PC-9 (cell line): Measurements from ENCODE around the gene TXNDC16.

Experiments
- EZH2 ChIP-seq: fragments of 200-600 bp; sonication (generic); IDR thresholded peaks from 2 replicates; pipeline ENCODE4 v1.8.0; 2017; ENCODE audit warnings: antibody characterized with exemption, low read depth
- TF ChIP-seq, protein P1 (sequence below): fragments of 200-600 bp; sonication (generic); conservative IDR thresholded peaks from 2 replicates; pipeline ENCODE4 v1.6.1; 2017; ENCODE audit warnings: mixed run types, antibody characterized with exemption, mild to moderate bottlenecking, moderate library complexity

DNA sequence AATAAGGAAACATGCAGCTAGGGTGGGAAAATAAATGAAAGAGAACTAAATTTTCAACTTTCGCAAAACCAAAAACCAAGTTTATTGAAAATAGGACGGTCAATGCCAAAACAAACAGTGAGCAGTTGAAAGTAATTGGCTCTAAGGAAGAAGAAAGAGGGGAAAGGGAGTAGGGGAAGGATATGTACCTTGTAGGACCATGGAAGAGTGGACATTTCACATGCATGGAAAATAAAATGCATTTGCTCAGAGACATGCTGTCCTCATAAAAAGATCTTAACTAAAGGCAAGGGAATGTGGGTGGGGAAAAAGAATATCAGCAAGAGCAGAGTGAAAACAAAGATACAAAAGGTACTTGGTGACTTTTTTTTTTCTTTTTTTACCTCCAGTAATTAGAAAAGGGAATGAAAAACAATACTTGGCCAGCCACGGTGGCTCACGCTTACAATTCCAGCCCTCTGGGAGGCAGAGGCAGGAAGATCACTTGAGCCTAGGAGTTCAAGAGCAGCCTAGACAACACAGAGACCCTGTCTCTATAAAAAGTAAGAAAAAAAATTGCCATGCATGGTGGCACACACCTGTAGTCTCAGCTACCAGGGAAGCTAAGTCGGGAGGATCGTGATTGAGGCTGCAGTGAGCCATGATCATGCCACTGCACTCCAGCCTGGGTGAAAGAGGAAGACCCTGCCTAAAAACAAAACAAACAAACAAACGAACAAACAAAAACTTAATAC, 6.6 kb downstream of the TXNDC16 start:
- TF ChIP-seq, protein P1, sequence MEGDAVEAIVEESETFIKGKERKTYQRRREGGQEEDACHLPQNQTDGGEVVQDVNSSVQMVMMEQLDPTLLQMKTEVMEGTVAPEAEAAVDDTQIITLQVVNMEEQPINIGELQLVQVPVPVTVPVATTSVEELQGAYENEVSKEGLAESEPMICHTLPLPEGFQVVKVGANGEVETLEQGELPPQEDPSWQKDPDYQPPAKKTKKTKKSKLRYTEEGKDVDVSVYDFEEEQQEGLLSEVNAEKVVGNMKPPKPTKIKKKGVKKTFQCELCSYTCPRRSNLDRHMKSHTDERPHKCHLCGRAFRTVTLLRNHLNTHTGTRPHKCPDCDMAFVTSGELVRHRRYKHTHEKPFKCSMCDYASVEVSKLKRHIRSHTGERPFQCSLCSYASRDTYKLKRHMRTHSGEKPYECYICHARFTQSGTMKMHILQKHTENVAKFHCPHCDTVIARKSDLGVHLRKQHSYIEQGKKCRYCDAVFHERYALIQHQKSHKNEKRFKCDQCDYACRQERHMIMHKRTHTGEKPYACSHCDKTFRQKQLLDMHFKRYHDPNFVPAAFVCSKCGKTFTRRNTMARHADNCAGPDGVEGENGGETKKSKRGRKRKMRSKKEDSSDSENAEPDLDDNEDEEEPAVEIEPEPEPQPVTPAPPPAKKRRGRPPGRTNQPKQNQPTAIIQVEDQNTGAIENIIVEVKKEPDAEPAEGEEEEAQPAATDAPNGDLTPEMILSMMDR: no peak
- no peak for TF ChIP-seq EZH2
